UCSD-AML1 (cell line): ENCODE measurements around the gene CMC4.

Source experiments
- DNase-seq: peaks from one replicate; lab custom pipeline; 2025; ENCODE audit not compliant: unreplicated experiment; lab: John Stamatoyannopoulos, UW

Gene CMC4

GRCh38 chrX:155070975-155071693 lies at the start of gene CMC4, which contains the start of the genes BRCC3 and MTCP1:
CMC4 (minus strand) TSS chrX:155071136; CDS start chrX:155064023, 7,113 bp downstream.
BRCC3 (plus strand) TSS chrX:155071508; CDS start chrX:155071528, 20 bp downstream.
MTCP1 (minus strand) TSS chrX:155071136; CDS start chrX:155066010, 5,126 bp downstream.
- peak; percentile 92 for DNase-seq

GRCh38 chrX:155115174-155115819 lies 44.4 kb upstream of the CMC4 start:
- DNase-seq, result no peak

- DNase-seq, result no peak
Measured at GRCh38 chrX:155113097-155113496, 42.2 kb upstream of the CMC4 start.

GRCh38 chrX:155112171-155112570 lies 41.2 kb upstream of the CMC4 start:
- no peak for DNase-seq

- no peak for DNase-seq
Measured at GRCh38 chrX:155108427-155108826, 37.5 kb upstream of the CMC4 start.

GRCh38 chrX:155105919-155106318 lies 35.0 kb upstream of the CMC4 start:
- no peak for DNase-seq

- no peak for DNase-seq
Measured at GRCh38 chrX:155094468-155095061, 23.6 kb upstream of the CMC4 start.

GRCh38 chrX:155086961-155087735 lies 16.2 kb upstream of the CMC4 start:
- no peak for DNase-seq

GRCh38 chrX:155086202-155086840 lies 15.4 kb upstream of the CMC4 start:
- DNase-seq, result peak; percentile 14

- no peak for DNase-seq
Measured at GRCh38 chrX:155071694-155072280, 851 bp upstream of the CMC4 start.

- no peak for DNase-seq
Measured at GRCh38 chrX:155070663-155070974, 317 bp downstream of the CMC4 start.

GRCh38 chrX:155070038-155070437 lies 898 bp downstream of the CMC4 start:
- no peak for DNase-seq

GRCh38 chrX:155069414-155069813 lies 1.5 kb downstream of the CMC4 start:
- DNase-seq, result no peak

- no peak for DNase-seq
Measured at GRCh38 chrX:155068165-155068564, 2.8 kb downstream of the CMC4 start.

GRCh38 chrX:155065035-155065734 lies 5.8 kb downstream of the CMC4 start:
- no peak for DNase-seq

- DNase-seq, result no peak
Measured at GRCh38 chrX:155061760-155062159, 9.2 kb downstream of the CMC4 start.

- DNase-seq, result peak; percentile 53
Measured at GRCh38 chrX:155056877-155057792, 13.8 kb downstream of the CMC4 start.

- DNase-seq, result no peak
Measured at GRCh38 chrX:155056471-155056870, 14.5 kb downstream of the CMC4 start.

GRCh38 chrX:155055494-155055893 lies 15.4 kb downstream of the CMC4 start:
- no peak for DNase-seq
